ENCODE data around the gene KDM4C. TPM values are rescaled to one million over a fixed set of nuclear protein-coding genes. Genes with fewer than 3 reads are reported as not detected.

Gene KDM4C
- total RNA-seq, 1 donor from 2014 or later: 39.8 TPM

GRCh38 chr9:7042124-7042523 lies 284.4 kb downstream of the KDM4C start:
- no peak for DNase-seq
- intact Hi-C loops (cut with DNase I): no loop called here

GRCh38 chr9:7045361-7045760 lies 287.6 kb downstream of the KDM4C start:
- TF ChIP-seq, protein P1, sequence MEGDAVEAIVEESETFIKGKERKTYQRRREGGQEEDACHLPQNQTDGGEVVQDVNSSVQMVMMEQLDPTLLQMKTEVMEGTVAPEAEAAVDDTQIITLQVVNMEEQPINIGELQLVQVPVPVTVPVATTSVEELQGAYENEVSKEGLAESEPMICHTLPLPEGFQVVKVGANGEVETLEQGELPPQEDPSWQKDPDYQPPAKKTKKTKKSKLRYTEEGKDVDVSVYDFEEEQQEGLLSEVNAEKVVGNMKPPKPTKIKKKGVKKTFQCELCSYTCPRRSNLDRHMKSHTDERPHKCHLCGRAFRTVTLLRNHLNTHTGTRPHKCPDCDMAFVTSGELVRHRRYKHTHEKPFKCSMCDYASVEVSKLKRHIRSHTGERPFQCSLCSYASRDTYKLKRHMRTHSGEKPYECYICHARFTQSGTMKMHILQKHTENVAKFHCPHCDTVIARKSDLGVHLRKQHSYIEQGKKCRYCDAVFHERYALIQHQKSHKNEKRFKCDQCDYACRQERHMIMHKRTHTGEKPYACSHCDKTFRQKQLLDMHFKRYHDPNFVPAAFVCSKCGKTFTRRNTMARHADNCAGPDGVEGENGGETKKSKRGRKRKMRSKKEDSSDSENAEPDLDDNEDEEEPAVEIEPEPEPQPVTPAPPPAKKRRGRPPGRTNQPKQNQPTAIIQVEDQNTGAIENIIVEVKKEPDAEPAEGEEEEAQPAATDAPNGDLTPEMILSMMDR (IDR thresholded peaks at IDR 0.05): no peak
- Histone ChIP-seq H3K36me3 (peaks cover 30% of the 10 kb centered on the region), H3K27ac (no peak overlapping the region), H3K27me3 (ENCODE audit: low read depth) (no peaks in the 10 kb centered on the region), H3K9me3 (no peaks in the 10 kb centered on the region), H3K4me3 (no peak overlapping the region), H3K4me1 (no peaks in the 10 kb centered on the region)
- ATAC-seq (no peak), DNase-seq (no peak)
- intact Hi-C loops (cut with DNase I): no loop called here

More at GRCh38 chr9:7042124-7042523, 284.4 kb downstream of the KDM4C start:
- H3K4me3 ChIP-seq: no peak overlapping the region
- H3K9me3 ChIP-seq: no peaks in the 10 kb centered on the region
- no peaks in the 10 kb centered on the region for H3K4me1 ChIP-seq
- ATAC-seq: no peak
- TF ChIP-seq, protein P1 (IDR thresholded peaks at IDR 0.05): no peak
- peaks cover 5% of the 10 kb centered on the region for H3K36me3 ChIP-seq
- no peak overlapping the region for H3K27ac ChIP-seq
- no peaks in the 10 kb centered on the region for H3K27me3 ChIP-seq (ENCODE audit: low read depth)

DNA sequence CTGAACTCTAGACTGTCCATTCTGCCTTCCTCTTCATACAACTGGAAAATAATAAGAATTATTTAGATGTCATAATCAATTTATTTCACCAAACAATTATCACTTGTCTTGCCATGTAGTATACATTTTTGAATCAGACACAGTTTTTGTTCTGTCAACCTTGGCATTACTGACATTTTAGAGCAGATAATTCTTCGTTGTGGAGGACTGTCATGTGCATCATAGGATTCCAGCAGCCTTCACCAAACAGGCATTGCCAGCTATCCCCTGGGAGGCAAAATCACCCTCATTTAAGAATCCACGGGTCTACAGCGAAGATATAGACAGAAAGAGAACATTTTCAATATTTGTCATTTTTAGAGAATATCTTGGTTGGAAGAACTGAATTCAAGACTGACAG lies 293.9 kb downstream of the KDM4C start:
- no peak overlapping the region for H3K27ac ChIP-seq
- no peak overlapping the region for H3K4me3 ChIP-seq
- ATAC-seq (no peak), DNase-seq (no peak)
- no peaks in the 10 kb centered on the region for H3K27me3 ChIP-seq (ENCODE audit: low read depth)
- H3K9me3 ChIP-seq: no peaks in the 10 kb centered on the region
- H3K4me1 ChIP-seq: no peaks in the 10 kb centered on the region
- intact Hi-C loops (cut with DNase I): loop anchor here (10.0 kb wide), 1 partner anchor 483 kb away; no protein-coding TSS in a partner anchor
- H3K36me3 ChIP-seq: peaks cover 38% of the 10 kb centered on the region
- TF ChIP-seq, protein P1 (IDR thresholded peaks at IDR 0.05): no peak

- no peaks in the 10 kb centered on the region for H3K9me3 ChIP-seq
- H3K36me3 ChIP-seq: peaks cover 25% of the 10 kb centered on the region
- H3K4me1 ChIP-seq: no peaks in the 10 kb centered on the region
- no peak overlapping the region for H3K4me3 ChIP-seq
- ATAC-seq (no peak), DNase-seq (no peak)
- intact Hi-C loops (cut with DNase I): loop anchor here (10.0 kb wide), 1 partner anchor 481 kb away; no protein-coding TSS in a partner anchor
- TF ChIP-seq, protein P1 (IDR thresholded peaks at IDR 0.05): no peak
- H3K27ac ChIP-seq: no peak overlapping the region
- no peaks in the 10 kb centered on the region for H3K27me3 ChIP-seq (ENCODE audit: low read depth)
Measured at GRCh38 chr9:7053903-7054302, 296.1 kb downstream of the KDM4C start.

DNA sequence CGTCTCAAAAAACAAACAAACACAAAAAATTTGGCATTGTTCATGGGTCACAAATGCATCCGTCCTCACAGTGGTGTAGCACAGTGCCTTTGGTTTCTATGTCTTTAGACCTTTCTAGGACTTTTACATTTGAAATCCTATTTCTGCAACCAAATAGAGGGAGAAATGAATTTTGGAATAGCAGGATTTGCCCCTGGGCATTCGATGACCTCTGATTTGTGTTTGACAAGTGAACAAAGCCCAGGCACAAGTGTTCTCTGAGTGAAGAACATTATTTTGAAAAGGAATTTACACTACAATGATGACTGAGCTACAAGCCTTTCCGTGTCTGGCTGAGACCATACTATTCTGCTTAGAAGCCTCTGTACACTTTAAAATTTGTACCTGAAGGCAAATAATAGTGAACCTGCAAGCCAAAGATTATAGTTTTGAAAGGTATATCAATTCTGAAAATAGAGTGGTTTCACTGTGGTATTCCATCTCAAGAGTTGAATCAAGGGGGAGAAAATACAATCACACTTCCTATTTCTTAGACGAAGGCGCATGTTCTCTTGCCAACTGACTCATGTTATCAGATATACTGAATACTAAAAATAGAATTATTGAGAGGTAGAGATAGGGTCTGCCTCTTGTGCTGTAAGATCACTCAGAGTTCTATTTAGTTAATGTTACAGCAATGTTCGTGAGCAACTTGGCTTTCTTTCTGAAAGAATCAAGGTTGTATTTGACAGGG lies 297.6 kb downstream of the KDM4C start:
- no peak overlapping the region for H3K4me3 ChIP-seq
- H3K9me3 ChIP-seq: no peaks in the 10 kb centered on the region
- H3K27ac ChIP-seq: no peak overlapping the region
- no peaks in the 10 kb centered on the region for H3K4me1 ChIP-seq
- no peaks in the 10 kb centered on the region for H3K27me3 ChIP-seq (ENCODE audit: low read depth)
- TF ChIP-seq, protein P1 (IDR thresholded peaks at IDR 0.05): no peak
- intact Hi-C loops (cut with DNase I): loop anchor here (10.0 kb wide), 1 partner anchor 479 kb away; no protein-coding TSS in a partner anchor
- H3K36me3 ChIP-seq: peaks cover 15% of the 10 kb centered on the region
- no peak for ATAC-seq
- DNase-seq: no peak
